Activated T-helper 1 cell treated with anti-CD3 and anti-CD28 coated beads, Interleukin-12 subunit alpha, Interleukin-12 subunit beta, Interleukin-2, Interleukin-4 antibody, amounts not matched to agents 30 ng/mL and 10 ng/mL and 1 ng/mL, durations not matched to agents 14 hours and 24 hours and 36 hours (primary cell): ENCODE measurements around the gene TCF12. TPM values are rescaled to one million over a fixed set of nuclear protein-coding genes. Genes with fewer than 3 reads are reported as not detected.
"Not testable (repeated sequence)": the region's sequence is repeated elsewhere in the genome, so short reads cannot be mapped to it uniquely, and the experiment has no call there.

Experiments
- DNase-seq: peaks from one replicate; pipeline ENCODE4 v3.0.0; 2021; ENCODE audit warnings: low spot score
- H3K27ac Mint-ChIP-seq: one replicate; pipeline ENCODE4 v1.8.0; 2021; ENCODE audit warnings: mild to moderate bottlenecking, mixed read lengths
- H3K27me3 Mint-ChIP-seq: one replicate; pipeline ENCODE4 v1.8.0; 2022; ENCODE audit warnings: mild to moderate bottlenecking, moderate library complexity, mixed read lengths; ENCODE audit not compliant: insufficient read depth
- H3K36me3 Mint-ChIP-seq: one replicate; pipeline ENCODE4 v1.8.0; 2021; ENCODE audit warnings: low read depth, mixed read lengths
- H3K4me1 Mint-ChIP-seq: one replicate; pipeline ENCODE4 v1.8.0; 2021; ENCODE audit warnings: low read depth, mixed read lengths
- H3K4me3 Mint-ChIP-seq: one replicate; pipeline ENCODE4 v1.8.0; 2021; ENCODE audit warnings: mild to moderate bottlenecking, moderate library complexity, mixed read lengths
- H3K9me3 Mint-ChIP-seq: one replicate; pipeline ENCODE4 v1.8.0; 2021; ENCODE audit warnings: mixed read lengths
- intact Hi-C: fragments of 100-400 bp; cut with micrococcal nuclease; formaldehyde crosslinking; loops from one replicate; pipeline ENCODE4 v1.15.1; 2024
- total RNA-seq: library from RNA; stranded (reverse); gene quantifications from 2 replicates; pipeline ENCODE4 v1.2.3, GENCODE V29; 2022

Gene TCF12
- total RNA-seq, 1 donor from 2014 or later: 85.7 TPM

- no peak for DNase-seq
- Mint-ChIP-seq H3K9me3 (no peaks in the 10 kb centered on the region), H3K4me3 (no peak overlapping the region), H3K27me3 (no peaks in the 10 kb centered on the region), H3K36me3 (peaks cover 6% of the 10 kb centered on the region), H3K27ac (no peak overlapping the region), H3K4me1 (peaks cover 48% of the 10 kb centered on the region)
- intact Hi-C loops: no loop called here
Observed at GRCh38 chr15:57135800-57136199, 217.4 kb downstream of the TCF12 start.

GRCh38 chr15:57138349-57138788 is 219.9 kb downstream of the TCF12 start:
- Mint-ChIP-seq H3K27ac (no peak overlapping the region), H3K9me3 (no peaks in the 10 kb centered on the region), H3K4me3 (no peak overlapping the region), H3K36me3 (peaks cover 4% of the 10 kb centered on the region), H3K27me3 (no peaks in the 10 kb centered on the region), H3K4me1 (peaks cover 31% of the 10 kb centered on the region)
- intact Hi-C loops: loop anchor here (2.0 kb wide), 1 partner anchor 220 kb away; the partner anchor contains the start of gene TCF12
- no peak for DNase-seq

- intact Hi-C loops: no loop called here
- no peaks in the 10 kb centered on the region for H3K9me3 Mint-ChIP-seq
- H3K36me3 Mint-ChIP-seq: no peaks in the 10 kb centered on the region
Observed at GRCh38 chr15:57143511-57144078, 225.2 kb downstream of the TCF12 start.

GRCh38 chr15:57144448-57144847 is 226.0 kb downstream of the TCF12 start:
- H3K4me1 Mint-ChIP-seq: peaks cover 11% of the 10 kb centered on the region
- no peak overlapping the region for H3K4me3 Mint-ChIP-seq
- no peaks in the 10 kb centered on the region for H3K27me3 Mint-ChIP-seq
- no peak for DNase-seq
- no peaks in the 10 kb centered on the region for H3K9me3 Mint-ChIP-seq
- H3K36me3 Mint-ChIP-seq: peaks cover 3% of the 10 kb centered on the region
- intact Hi-C loops: no loop called here
- H3K27ac Mint-ChIP-seq: no peak overlapping the region

More at GRCh38 chr15:57143511-57144078, 225.2 kb downstream of the TCF12 start:
- Mint-ChIP-seq H3K4me3 (no peak overlapping the region), H3K27ac (no peak overlapping the region), H3K27me3 (no peaks in the 10 kb centered on the region), H3K4me1 (peaks cover 11% of the 10 kb centered on the region)
- DNase-seq: no peak

- Mint-ChIP-seq H3K27ac (no peak overlapping the region), H3K9me3 (peaks cover 18% of the 10 kb centered on the region), H3K4me1 (peaks cover 11% of the 10 kb centered on the region), H3K27me3 (no peaks in the 10 kb centered on the region), H3K4me3 (no peak overlapping the region), H3K36me3 (peaks cover 12% of the 10 kb centered on the region)
- intact Hi-C loops: loop anchor here (1.0 to 2.0 kb wide), 4 partner anchors 67 to 650 kb away; no protein-coding TSS in a partner anchor
- DNase-seq: no peak
Observed at GRCh38 chr15:57146506-57147201, 228.2 kb downstream of the TCF12 start.

GRCh38 chr15:57147621-57148020 is 229.2 kb downstream of the TCF12 start:
- no peaks in the 10 kb centered on the region for H3K27me3 Mint-ChIP-seq
- H3K9me3 Mint-ChIP-seq: peaks cover 28% of the 10 kb centered on the region
- H3K27ac Mint-ChIP-seq: no peak overlapping the region
- no peak for DNase-seq
- H3K4me3 Mint-ChIP-seq: no peak overlapping the region
- H3K36me3 Mint-ChIP-seq: peaks cover 20% of the 10 kb centered on the region
- intact Hi-C loops: loop anchor here (2.0 kb wide), 1 partner anchor 651 kb away; no protein-coding TSS in a partner anchor
- H3K4me1 Mint-ChIP-seq: peaks cover 18% of the 10 kb centered on the region

- Mint-ChIP-seq H3K9me3 (peaks cover 34% of the 10 kb centered on the region), H3K27me3 (no peaks in the 10 kb centered on the region), H3K27ac (no peak overlapping the region), H3K36me3 (peaks cover 25% of the 10 kb centered on the region), H3K4me3 (no peak overlapping the region), H3K4me1 (peaks cover 24% of the 10 kb centered on the region)
- intact Hi-C loops: no loop called here
- no peak for DNase-seq
Observed at GRCh38 chr15:57148262-57148661, 229.8 kb downstream of the TCF12 start.

GRCh38 chr15:57149196-57149595 is 230.8 kb downstream of the TCF12 start:
- intact Hi-C loops: no loop called here
- H3K4me3 Mint-ChIP-seq: no peak overlapping the region
- no peaks in the 10 kb centered on the region for H3K27me3 Mint-ChIP-seq
- no peak for DNase-seq
- no peak overlapping the region for H3K27ac Mint-ChIP-seq
- H3K36me3 Mint-ChIP-seq: peaks cover 28% of the 10 kb centered on the region
- peaks cover 33% of the 10 kb centered on the region for H3K4me1 Mint-ChIP-seq
- H3K9me3 Mint-ChIP-seq: peaks cover 42% of the 10 kb centered on the region

- peaks cover 38% of the 10 kb centered on the region for H3K4me1 Mint-ChIP-seq
- H3K36me3 Mint-ChIP-seq: peaks cover 34% of the 10 kb centered on the region
- no peaks in the 10 kb centered on the region for H3K27me3 Mint-ChIP-seq
- DNase-seq: no peak
- H3K27ac Mint-ChIP-seq: peak overlapping the region; percentile 21
- H3K4me3 Mint-ChIP-seq: no peak overlapping the region
- intact Hi-C loops: no loop called here
- H3K9me3 Mint-ChIP-seq: peaks cover 45% of the 10 kb centered on the region
Observed at GRCh38 chr15:57150066-57150865, 231.8 kb downstream of the TCF12 start.

- H3K27me3 Mint-ChIP-seq, DNase-seq, H3K4me3 Mint-ChIP-seq, intact Hi-C loops, H3K27ac Mint-ChIP-seq: not testable (repeated sequence)
- H3K9me3 Mint-ChIP-seq: peaks cover 45% of the 10 kb centered on the region
- peaks cover 35% of the 10 kb centered on the region for H3K36me3 Mint-ChIP-seq
- peaks cover 38% of the 10 kb centered on the region for H3K4me1 Mint-ChIP-seq
Observed at GRCh38 chr15:57150866-57151203, 232.4 kb downstream of the TCF12 start.

GRCh38 chr15:57152133-57152532 is 233.7 kb downstream of the TCF12 start:
- Mint-ChIP-seq H3K27me3 (no peaks in the 10 kb centered on the region), H3K9me3 (peaks cover 45% of the 10 kb centered on the region), H3K4me3 (no peak overlapping the region), H3K4me1 (peaks cover 33% of the 10 kb centered on the region), H3K36me3 (peaks cover 36% of the 10 kb centered on the region), H3K27ac (peak overlapping the region; percentile 76)
- intact Hi-C loops: no loop called here
- DNase-seq: no peak

GRCh38 chr15:57152666-57153539 is 234.5 kb downstream of the TCF12 start:
- Mint-ChIP-seq H3K4me3 (peak overlapping the region; percentile 1), H3K27ac (peak overlapping the region; percentile 86), H3K4me1 (peaks cover 26% of the 10 kb centered on the region), H3K36me3 (peaks cover 36% of the 10 kb centered on the region), H3K9me3 (peaks cover 45% of the 10 kb centered on the region), H3K27me3 (no peaks in the 10 kb centered on the region)
- intact Hi-C loops: loop anchor here (1.0 kb wide), 2 partner anchors 236 to 386 kb away; no protein-coding TSS in a partner anchor
- DNase-seq: peak; percentile 16
